ENCODE data around the gene MMP12.

DNA sequence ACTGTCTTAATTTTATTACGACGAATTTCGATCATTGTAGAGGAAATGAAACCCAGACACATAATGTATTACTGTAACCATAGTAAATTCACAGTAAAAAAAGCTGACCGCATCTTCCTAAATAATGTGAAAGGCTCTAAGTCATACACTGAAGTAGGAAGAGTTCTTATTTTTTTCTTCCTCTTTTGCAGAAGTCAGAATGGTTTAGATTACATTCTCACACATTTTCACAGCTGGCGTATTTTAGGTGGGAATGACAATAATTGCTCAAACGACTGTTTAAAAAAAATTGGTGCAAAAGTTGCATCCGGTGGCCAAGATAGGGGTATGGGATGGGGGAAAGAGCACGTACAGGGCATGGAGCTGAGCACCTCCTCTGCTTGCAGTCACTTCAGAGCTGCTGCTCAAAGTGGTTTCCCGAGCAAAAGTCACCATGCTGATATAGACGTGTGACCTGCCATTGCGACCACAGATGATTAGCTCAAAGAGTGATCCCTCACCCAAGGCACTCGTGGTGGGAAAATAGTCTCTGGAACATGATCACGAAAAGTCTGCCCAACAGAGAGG lies 45.4 kb upstream of the MMP12 start:
- TF ChIP-seq CTCF (conservative IDR thresholded peaks at IDR 0.05 in 1 of 2, IDR thresholded peaks at IDR 0.05 in 1 of 2; ENCODE audit: low read depth in 1 of 2, low read length in 2 of 2) (no peak), EZH2 (IDR thresholded peaks at IDR 0.05; ENCODE audit: low read length, missing control alignments) (no peak)
